ENCODE data around the gene HAUS8.
"Not testable (repeated sequence)": the region's sequence is repeated elsewhere in the genome, so short reads cannot be mapped to it uniquely, and the experiment has no call there.

The HAUS8 gene

GRCh38 chr19:17075035-17075863 is at the start of gene HAUS8, which contains the start of gene MYO9B:
Gene HAUS8, minus strand, starts transcription at chr19:17075452. Its CDS starts 30 bp downstream, at chr19:17075422.
Gene MYO9B, plus strand, starts transcription at chr19:17075777. Its CDS starts 25,941 bp downstream, at chr19:17101718.
- DNase-seq = peak; percentile 97

- DNase-seq = no peak
Measured at GRCh38 chr19:17124025-17124424, 48.8 kb upstream of the HAUS8 start.

- DNase-seq = no peak
Measured at GRCh38 chr19:17123041-17123440, 47.8 kb upstream of the HAUS8 start.

GRCh38 chr19:17121736-17122293 is 46.6 kb upstream of the HAUS8 start:
- DNase-seq = no peak

- DNase-seq = no peak
Measured at GRCh38 chr19:17118957-17119356, 43.7 kb upstream of the HAUS8 start.

- no peak for DNase-seq
Measured at GRCh38 chr19:17116996-17117702, 41.9 kb upstream of the HAUS8 start.

GRCh38 chr19:17114414-17114831 is 39.2 kb upstream of the HAUS8 start:
- DNase-seq = no peak

- DNase-seq = no peak
Measured at GRCh38 chr19:17113127-17113785, 38.0 kb upstream of the HAUS8 start.

- no peak for DNase-seq
Measured at GRCh38 chr19:17112700-17113099, 37.4 kb upstream of the HAUS8 start.

GRCh38 chr19:17112271-17112670 is 37.0 kb upstream of the HAUS8 start:
- no peak for DNase-seq

GRCh38 chr19:17111766-17112165 is 36.5 kb upstream of the HAUS8 start:
- no peak for DNase-seq

GRCh38 chr19:17110599-17110966 is 35.3 kb upstream of the HAUS8 start:
- DNase-seq = no peak

GRCh38 chr19:17109962-17110598 is 34.8 kb upstream of the HAUS8 start:
- DNase-seq = no peak

- DNase-seq = no peak
Measured at GRCh38 chr19:17109300-17109699, 34.0 kb upstream of the HAUS8 start.

- no peak for DNase-seq
Measured at GRCh38 chr19:17108453-17108784, 33.2 kb upstream of the HAUS8 start.

GRCh38 chr19:17107546-17108452 is 32.5 kb upstream of the HAUS8 start:
- peak; percentile 97 for DNase-seq

- DNase-seq = not testable (repeated sequence)
Measured at GRCh38 chr19:17106964-17107363, 31.7 kb upstream of the HAUS8 start.

- no peak for DNase-seq
Measured at GRCh38 chr19:17105556-17105955, 30.3 kb upstream of the HAUS8 start.

GRCh38 chr19:17104679-17105078 is 29.4 kb upstream of the HAUS8 start:
- no peak for DNase-seq

- DNase-seq = no peak
Measured at GRCh38 chr19:17103177-17103576, 27.9 kb upstream of the HAUS8 start.

- DNase-seq = no peak
Measured at GRCh38 chr19:17101686-17102628, 26.7 kb upstream of the HAUS8 start.
